ENCODE data around the gene ZNF117. TPM values are rescaled to one million over a fixed set of nuclear protein-coding genes. Genes with fewer than 3 reads are reported as not detected.

Gene ZNF117
- total RNA-seq, 1 experiment from 2014 or later = 7.9 TPM

Other genes starting within 250 kb of the ZNF117 start
- gene ZNF138, start 196.6 kb downstream of the ZNF117 start, total RNA-seq (2014; rRNA removed; shearing (Covaris generic)) = 9.4 and 17.0 TPM in 2 replicates
- 17.1 and 18.0 TPM in 2 replicates for gene ZNF273, start 87.8 kb downstream of the ZNF117 start, total RNA-seq (2014; rRNA removed; shearing (Covaris generic))
- 12.0 and 13.0 TPM in 2 replicates for gene ERV3-1, start 15.7 kb upstream of the ZNF117 start, total RNA-seq (2014; rRNA removed; shearing (Covaris generic))